Hepatocyte (in vitro differentiated cells): Measurements from ENCODE around the gene TAS1R2.

Experiments
- CTCF ChIP-seq: fragments of 200-600 bp; sonication (generic); IDR thresholded peaks from 2 replicates; pipeline ENCODE4 v1.5.1; 2016; ENCODE audit warnings: antibody characterized with exemption, mild to moderate bottlenecking; ENCODE audit not compliant: poor library complexity
- EZH2 ChIP-seq: fragments of 200-600 bp; sonication (generic); IDR thresholded peaks from 2 replicates; pipeline ENCODE4 v1.6.1; 2016; ENCODE audit warnings: antibody characterized with exemption, mild to moderate bottlenecking, borderline replicate concordance
- EZH2phosphoT487 ChIP-seq: fragments of 200-600 bp; sonication (generic); IDR thresholded peaks from one replicate; pipeline ENCODE4 v1.6.1; 2018; ENCODE audit warnings: antibody characterized with exemption, mild to moderate bottlenecking, low read depth, moderate library complexity; ENCODE audit not compliant: unreplicated experiment, severe bottlenecking

- TF ChIP-seq CTCF: no peak
- TF ChIP-seq EZH2: no peak
- TF ChIP-seq EZH2phosphoT487: no peak
Observed at GRCh38 chr1:18901147-18901951, 41.9 kb upstream of the TAS1R2 start.
